ENCODE measurements around the gene BOC. TPM values are rescaled to one million over a fixed set of nuclear protein-coding genes. Genes with fewer than 3 reads are reported as not detected.

BOC gene
- polyA plus RNA-seq, 1 donor = 55.3 TPM

DNA sequence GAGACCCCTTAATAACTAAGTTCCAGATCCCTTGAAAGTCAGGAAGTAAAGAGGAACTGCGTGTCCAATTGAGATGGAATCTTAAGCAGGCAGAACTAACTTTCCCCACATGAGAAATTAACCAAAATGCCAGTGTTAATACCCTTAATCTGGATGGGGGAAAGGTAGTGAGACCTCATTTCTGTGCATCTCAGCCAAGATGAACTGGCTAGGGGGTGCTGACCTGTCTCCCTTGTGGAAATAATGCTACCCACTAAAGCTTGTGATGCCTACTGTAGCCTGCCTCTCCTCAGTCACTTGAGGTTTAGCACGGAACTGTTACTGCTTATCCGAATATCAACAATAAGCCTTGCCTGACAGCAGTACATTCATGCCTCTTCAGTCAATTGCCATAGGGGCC lies 15.1 kb downstream of the BOC start:
- DNase-seq = no peak

- DNase-seq = no peak
Measured at GRCh38 chr3:113227146-113227545, 15.8 kb downstream of the BOC start.

- no peak for DNase-seq
Measured at GRCh38 chr3:113228498-113229286, 17.3 kb downstream of the BOC start.

DNA sequence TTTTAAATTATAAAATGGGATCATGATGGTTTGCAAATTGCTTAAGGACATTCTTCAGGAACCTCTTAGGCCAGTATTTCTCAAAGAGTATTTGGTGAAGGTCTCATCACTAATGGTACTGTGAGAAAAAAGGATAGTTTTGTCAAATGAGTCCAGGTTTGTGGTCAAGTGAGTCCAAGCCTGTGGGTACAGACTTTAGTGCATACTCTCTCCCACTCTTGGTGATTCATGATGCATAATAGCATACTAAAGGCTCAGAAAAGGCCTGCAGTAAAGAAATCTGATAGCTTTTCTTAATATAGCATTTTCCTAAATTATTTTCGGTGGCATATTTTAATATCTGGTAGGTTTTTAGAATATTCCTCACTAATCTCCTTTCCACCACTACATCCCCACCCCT lies 20.0 kb downstream of the BOC start:
- no peak for DNase-seq

DNA sequence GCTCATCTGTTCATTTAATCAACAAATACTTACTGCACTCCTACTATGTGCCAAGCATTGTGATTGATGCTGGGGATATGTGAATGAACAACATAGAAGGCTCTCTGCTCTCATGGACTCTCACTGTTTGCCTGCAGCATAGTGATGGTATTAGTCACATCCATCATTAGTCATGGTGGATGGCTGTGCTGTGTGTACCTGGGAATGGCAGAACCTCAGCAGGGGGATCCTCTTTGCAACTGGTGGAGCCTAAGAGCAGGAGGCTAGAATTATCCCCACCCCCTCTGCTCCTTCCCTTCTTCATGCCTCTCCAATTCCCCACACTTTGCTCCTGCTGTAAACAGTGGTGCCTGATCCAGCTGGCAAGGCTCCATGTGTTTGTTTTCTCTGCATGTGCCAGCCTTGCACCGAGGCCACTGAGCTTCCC lies 20.5 kb downstream of the BOC start:
- no peak for DNase-seq

GRCh38 chr3:113232342-113232741 lies 21.0 kb downstream of the BOC start:
- DNase-seq = no peak

DNA sequence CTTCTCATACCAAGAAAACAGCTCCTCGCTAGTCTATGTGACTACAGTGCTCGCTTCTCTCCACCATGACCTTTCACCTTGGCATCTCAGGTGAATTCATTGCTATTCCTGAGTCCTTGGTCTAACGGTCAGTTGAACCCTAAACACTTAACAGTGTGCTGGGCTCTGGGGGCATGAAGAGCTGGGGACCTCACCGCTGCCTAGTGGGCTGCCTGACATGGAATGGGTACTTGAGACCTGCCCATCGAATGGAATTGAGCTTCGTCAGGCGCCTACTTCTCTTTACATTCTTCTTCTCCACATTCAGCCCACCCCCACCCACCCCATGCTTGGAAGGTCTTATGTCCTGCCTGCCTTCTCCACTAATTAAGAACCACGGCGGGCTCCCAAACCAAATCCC lies 22.1 kb downstream of the BOC start:
- no peak for DNase-seq

GRCh38 chr3:113234028-113234427 lies 22.7 kb downstream of the BOC start:
- DNase-seq = no peak

DNA sequence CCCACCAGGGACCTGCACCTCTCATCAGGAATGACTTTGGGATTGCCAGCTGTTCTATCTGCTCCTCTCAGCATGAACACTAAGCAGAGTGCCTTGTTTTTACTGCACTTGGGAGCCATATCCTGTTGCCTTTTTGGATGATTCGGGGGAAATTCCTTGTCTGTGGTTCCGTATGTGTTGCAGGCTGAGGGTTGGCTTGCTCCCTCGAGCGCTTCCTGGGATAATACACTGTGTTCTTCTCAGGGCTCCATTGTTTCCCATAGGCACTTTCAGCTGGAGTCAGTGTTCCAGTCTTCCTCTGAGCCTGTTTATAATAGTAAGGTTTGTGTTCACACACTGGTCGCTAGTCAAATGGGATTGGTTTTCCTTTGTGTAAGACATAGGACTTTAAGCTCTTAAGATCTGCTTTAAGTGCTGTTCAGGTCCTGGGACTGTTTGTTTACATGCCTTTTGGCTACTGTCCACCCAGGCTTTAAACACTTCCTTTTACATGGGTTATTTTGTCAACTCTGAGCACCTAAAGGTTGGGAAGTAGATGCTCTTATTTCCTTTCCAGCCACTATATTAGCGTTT lies 23.4 kb downstream of the BOC start:
- DNase-seq = no peak

DNA sequence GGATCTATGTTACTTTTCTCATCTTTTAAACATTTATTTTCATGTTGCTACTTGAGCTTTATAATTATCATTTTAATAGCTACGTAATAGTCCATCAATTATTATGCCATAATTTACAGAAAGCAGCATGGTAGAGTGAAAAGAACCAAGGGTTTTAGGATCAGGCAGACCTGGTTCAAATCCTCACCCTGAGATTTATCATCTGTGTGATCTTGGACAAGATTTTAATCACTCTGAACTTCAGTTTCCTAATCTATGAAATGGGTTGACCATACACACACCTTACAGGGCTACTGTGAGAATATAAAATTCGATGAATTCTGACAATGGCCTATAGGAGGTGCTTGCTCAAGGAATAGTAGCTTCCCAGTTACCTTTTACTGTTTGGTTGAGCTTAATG lies 27.1 kb downstream of the BOC start:
- DNase-seq = no peak

DNA sequence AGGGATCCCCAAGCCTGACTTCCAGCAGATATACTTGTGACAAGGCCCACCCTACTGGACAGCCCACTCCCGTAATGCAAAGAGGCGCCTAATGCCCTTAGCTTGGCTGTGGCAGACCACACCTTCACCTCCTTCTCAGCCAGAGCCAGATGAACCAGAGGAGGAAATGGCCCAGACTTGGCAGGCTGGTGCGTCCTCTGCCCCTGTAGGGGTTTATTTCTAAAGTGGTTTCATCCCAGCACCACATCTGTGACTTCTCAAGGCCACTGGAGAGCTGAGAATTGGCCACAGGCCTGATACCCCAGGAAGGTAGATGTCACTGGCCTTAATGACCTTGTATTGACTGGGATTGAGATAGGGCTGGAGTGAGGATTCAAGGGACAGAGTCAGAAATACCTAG lies 29.5 kb downstream of the BOC start:
- no peak for DNase-seq

DNA sequence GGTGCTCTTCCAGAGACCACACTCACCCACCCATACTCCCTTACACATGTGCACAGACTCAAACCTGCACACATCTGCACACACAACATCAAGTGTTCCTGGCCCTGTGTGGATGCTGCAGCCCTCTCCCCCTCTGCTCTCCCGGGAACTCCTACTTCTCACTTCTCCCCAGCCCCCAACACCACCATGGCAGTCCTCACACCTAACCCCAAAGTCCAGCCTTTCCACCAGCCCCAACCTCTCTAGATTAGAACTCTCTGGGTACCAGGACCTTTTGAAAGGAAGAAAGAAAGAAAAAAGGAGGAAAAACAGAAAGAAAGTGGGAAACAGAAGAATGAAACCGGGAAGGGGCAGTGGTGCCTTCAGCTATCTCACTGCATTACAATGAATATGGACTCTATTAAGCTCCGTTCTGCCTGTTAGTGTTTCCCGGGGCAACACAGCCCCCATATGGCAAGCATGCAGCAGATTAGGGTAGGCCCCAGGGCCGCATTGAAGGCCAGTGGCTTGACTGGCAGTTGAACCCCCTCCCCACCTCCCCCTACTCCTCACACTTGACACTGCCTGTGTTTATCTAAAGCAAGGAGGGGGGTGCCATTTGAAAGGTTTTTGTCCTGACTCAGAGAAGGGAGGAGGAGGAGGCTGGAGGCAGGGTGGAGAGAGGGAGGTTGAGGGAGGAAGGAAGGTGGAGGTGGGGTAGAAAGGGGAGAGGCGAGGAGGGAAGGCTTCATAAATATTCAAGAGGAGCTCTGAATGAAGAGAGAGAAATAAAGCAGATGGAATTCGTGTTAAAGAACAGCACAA lies 30.1 kb downstream of the BOC start:
- DNase-seq = no peak

GRCh38 chr3:113242096-113242581 lies 30.8 kb downstream of the BOC start:
- DNase-seq = no peak

DNA sequence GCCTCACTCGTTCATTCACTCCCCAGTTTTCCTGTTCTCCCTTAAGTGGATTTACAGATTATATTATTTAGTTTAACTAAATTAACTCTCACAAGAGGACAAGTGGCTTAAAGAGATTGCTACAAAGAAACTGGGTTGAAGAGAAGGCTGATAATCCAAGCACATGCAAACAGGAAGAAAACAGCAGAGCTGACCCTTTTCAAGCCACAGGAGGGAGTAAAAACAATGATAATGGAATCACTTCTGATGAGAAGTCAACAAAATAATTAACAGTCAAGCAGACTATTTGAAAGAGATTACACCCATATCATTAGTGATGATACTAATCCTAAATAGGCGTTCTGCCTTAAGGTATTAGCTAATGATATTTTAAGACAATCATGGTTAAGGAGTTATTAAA lies 31.7 kb downstream of the BOC start:
- no peak for DNase-seq

GRCh38 chr3:113243846-113244245 lies 32.5 kb downstream of the BOC start:
- DNase-seq = no peak

DNA sequence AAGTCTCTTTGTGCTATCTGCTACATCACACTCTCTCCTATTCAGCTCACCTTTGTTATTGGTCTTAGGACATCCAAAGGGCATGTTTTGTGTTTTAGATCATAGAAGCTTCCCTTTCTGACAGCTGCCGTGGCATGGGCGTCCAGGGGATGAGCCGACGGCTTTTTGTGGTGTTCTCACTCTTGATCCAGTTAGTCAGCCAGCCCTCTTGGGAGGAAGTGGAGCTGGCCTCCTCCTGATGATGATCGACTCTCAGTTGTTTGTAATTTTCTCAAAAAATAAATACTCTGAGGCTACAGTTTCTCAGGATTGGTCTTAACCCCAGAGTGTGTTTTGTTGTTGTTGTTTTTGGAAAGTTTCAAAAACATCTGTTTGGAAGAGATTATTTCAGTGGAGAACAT lies 34.4 kb downstream of the BOC start:
- DNase-seq = no peak

GRCh38 chr3:113247068-113247467 lies 35.7 kb downstream of the BOC start:
- no peak for DNase-seq

GRCh38 chr3:113247675-113248458 lies 36.5 kb downstream of the BOC start:
- peak; percentile 53 for DNase-seq

- DNase-seq = no peak
Measured at GRCh38 chr3:113249111-113249510, 37.8 kb downstream of the BOC start.

GRCh38 chr3:113249601-113250000 lies 38.2 kb downstream of the BOC start:
- DNase-seq = no peak

GRCh38 chr3:113250566-113250965 lies 39.2 kb downstream of the BOC start:
- no peak for DNase-seq

DNA sequence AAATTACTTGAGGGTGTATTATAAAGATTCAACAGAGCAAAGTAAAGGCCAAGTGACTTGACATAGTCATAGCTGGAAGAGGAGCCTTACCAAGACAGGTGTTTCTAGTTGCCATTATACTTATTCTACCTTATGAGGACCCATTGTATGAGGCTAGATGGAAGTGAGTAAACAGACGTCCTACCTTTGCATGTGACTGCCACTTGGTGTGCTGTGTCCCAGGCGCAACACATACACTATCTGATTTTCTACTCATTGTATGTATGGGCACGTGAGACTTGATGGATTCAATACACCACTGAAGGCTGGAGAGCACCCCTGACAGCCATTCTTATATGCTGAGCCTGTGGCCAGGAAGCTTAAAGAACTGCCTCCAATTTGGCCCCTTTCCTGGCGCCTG lies 40.5 kb downstream of the BOC start:
- no peak for DNase-seq

- no peak for DNase-seq
Measured at GRCh38 chr3:113252553-113252952, 41.2 kb downstream of the BOC start.

All from hindlimb muscle (tissue), 1 donor.